Glutamatergic neuron (in vitro differentiated cells): ENCODE data around the gene USP13. TPM values are rescaled to one million over a fixed set of nuclear protein-coding genes. Genes with fewer than 3 reads are reported as not detected.

Experiments used
- DNase-seq: peaks from one replicate; pipeline ENCODE4 v3.0.0; 2022
- H3K27ac Mint-ChIP-seq: one replicate; pipeline ENCODE4 v1.8.0; 2020; ENCODE audit warnings: mild to moderate bottlenecking, mixed read lengths, inconsistent platforms; ENCODE audit not compliant: unreplicated experiment
- H3K27me3 Mint-ChIP-seq: one replicate; pipeline ENCODE4 v1.8.0; 2020; ENCODE audit warnings: mild to moderate bottlenecking, moderate library complexity, mixed read lengths, inconsistent platforms; ENCODE audit not compliant: unreplicated experiment
- H3K36me3 Mint-ChIP-seq: one replicate; pipeline ENCODE4 v1.8.0; 2020; ENCODE audit warnings: mild to moderate bottlenecking, mixed read lengths, inconsistent platforms; ENCODE audit not compliant: unreplicated experiment
- H3K4me1 Mint-ChIP-seq: one replicate; pipeline ENCODE4 v1.8.0; 2020; ENCODE audit warnings: mild to moderate bottlenecking, low read depth, mixed read lengths, inconsistent platforms; ENCODE audit not compliant: unreplicated experiment
- H3K4me3 Mint-ChIP-seq: one replicate; pipeline ENCODE4 v1.8.0; 2020; ENCODE audit warnings: mild to moderate bottlenecking, mixed read lengths, inconsistent platforms; ENCODE audit not compliant: unreplicated experiment
- H3K9me3 Mint-ChIP-seq: one replicate; pipeline ENCODE4 v1.8.0; 2020; ENCODE audit warnings: mild to moderate bottlenecking, moderate library complexity, mixed read lengths, inconsistent platforms; ENCODE audit not compliant: unreplicated experiment
- CTCF ChIP-seq: fragments of 200-600 bp; sonication (generic); IDR thresholded peaks from one replicate; pipeline ENCODE4 v1.5.0; 2021; ENCODE audit not compliant: partially characterized antibody, unreplicated experiment
- long read RNA-seq: library from polyadenylated mRNA; unstranded; transcript quantifications from one replicate; pipeline ENCODE4 v2.0.0, GENCODE V29; 2020; ENCODE audit not compliant: unreplicated experiment
- total RNA-seq: library from RNA; stranded (reverse); fragmentation: NEBNext Ultra II Directional; extraction: Animal tissue kit (Norgen Biotek cat#: 25700); gene quantifications from one replicate; pipeline ENCODE4 v1.2.1, GENCODE V29; 2021; ENCODE audit not compliant: unreplicated experiment

USP13 gene
- 28.5 TPM for total RNA-seq
- long read RNA-seq, full-length matches to known transcripts, result 2 of 14 reads
- long read RNA-seq, partial matches to known transcripts, result 1 of 14 reads
- long read RNA-seq, other reads (novel, unspliced or antisense), result 11 of 14 reads

- no peak for TF ChIP-seq CTCF
- H3K4me1 Mint-ChIP-seq, result peaks cover 28% of the 10 kb centered on the region
- H3K27ac Mint-ChIP-seq, result peak within 1 kb of the TSS; percentile 98
- H3K27me3 Mint-ChIP-seq, result peaks cover 13% of the 10 kb centered on the region
- peak within 1 kb of the TSS; percentile 98 for H3K4me3 Mint-ChIP-seq
- DNase-seq, result peak; percentile 85
- H3K9me3 Mint-ChIP-seq, result peaks cover 23% of the 10 kb centered on the region
- no peaks in the 10 kb centered on the region for H3K36me3 Mint-ChIP-seq
These were observed at the start of gene USP13 for GRCh38 chr3:179652447-179653095. USP13 (plus strand) TSS chr3:179653040; CDS start chr3:179653226, 186 bp downstream.

GRCh38 chr3:179603321-179603720 lies 49.5 kb upstream of the USP13 start:
- DNase-seq, result no peak
- Mint-ChIP-seq H3K4me3 (peak overlapping the region; percentile 99), H3K27me3 (no peaks in the 10 kb centered on the region), H3K9me3 (peaks cover 2% of the 10 kb centered on the region), H3K27ac (no peak overlapping the region), H3K36me3 (no peaks in the 10 kb centered on the region), H3K4me1 (peaks cover 5% of the 10 kb centered on the region)
- no peak for TF ChIP-seq CTCF

GRCh38 chr3:179603831-179604230 lies 49.0 kb upstream of the USP13 start:
- peak overlapping the region; percentile 96 for H3K27ac Mint-ChIP-seq
- H3K4me3 Mint-ChIP-seq, result peak overlapping the region; percentile 99
- H3K27me3 Mint-ChIP-seq, result no peaks in the 10 kb centered on the region
- H3K9me3 Mint-ChIP-seq, result peaks cover 2% of the 10 kb centered on the region
- H3K4me1 Mint-ChIP-seq, result peaks cover 5% of the 10 kb centered on the region
- H3K36me3 Mint-ChIP-seq, result no peaks in the 10 kb centered on the region
- no peak for TF ChIP-seq CTCF
- DNase-seq, result no peak

- H3K27ac Mint-ChIP-seq, result peak within 1 kb of the TSS; percentile 96
- no peak for TF ChIP-seq CTCF
- peaks cover 5% of the 10 kb centered on the region for H3K4me1 Mint-ChIP-seq
- no peaks in the 10 kb centered on the region for H3K36me3 Mint-ChIP-seq
- peaks cover 2% of the 10 kb centered on the region for H3K9me3 Mint-ChIP-seq
- H3K4me3 Mint-ChIP-seq, result peak within 1 kb of the TSS; percentile 99
- peak; percentile 90 for DNase-seq
- H3K27me3 Mint-ChIP-seq, result no peaks in the 10 kb centered on the region
These were observed 48.3 kb upstream of the USP13 start, which contains the start of the genes MRPL47 and NDUFB5 for GRCh38 chr3:179604321-179605078. MRPL47 (minus strand) TSS chr3:179604638; CDS start chr3:179604624, 14 bp downstream. NDUFB5 (plus strand) TSS chr3:179604794; CDS start chr3:179604816, 22 bp downstream.
